ENCODE measurements around the gene CHPT1.

The CHPT1 gene

GRCh38 chr12:101694986-101695385 lies 2.5 kb upstream of the CHPT1 start:
- TF ChIP-seq EZH2 (IDR thresholded peaks at IDR 0.05; ENCODE audit: borderline replicate concordance, low read depth, low read length, severe bottlenecking) (no peak), CTCF (IDR thresholded peaks at IDR 0.05; ENCODE audit: borderline replicate concordance, extremely low read depth, low read length, poor library complexity, severe bottlenecking) (no peak)
- H3K4me2 ChIP-seq (ENCODE audit: insufficient read depth, low read length): no peak overlapping the region
- H4K20me1 ChIP-seq (ENCODE audit: insufficient read depth, low read length): no peaks in the 10 kb centered on the region
- DNase-seq: no peak
- H2AFZ ChIP-seq (ENCODE audit: low read depth, low read length): no peak overlapping the region
- H3K36me3 ChIP-seq (ENCODE audit: insufficient read depth, low read length): no peaks in the 10 kb centered on the region; the same call in 1 of the 2 replicates
- H3K27me3 ChIP-seq (ENCODE audit: insufficient read depth, low read length, poor library complexity): peaks cover 3% of the 10 kb centered on the region
- ATAC-seq (ENCODE audit: insufficient read depth, low read depth): no peak
- peaks cover 7% of the 10 kb centered on the region for H3K79me2 ChIP-seq (ENCODE audit: insufficient read depth, low read length)
- no peaks in the 10 kb centered on the region for H3K9me3 ChIP-seq (ENCODE audit: insufficient read depth, low read length, severe bottlenecking)
- H3K4me1 ChIP-seq (ENCODE audit: insufficient read depth, low read length): peaks cover 27% of the 10 kb centered on the region
- no peak overlapping the region for H3K9ac ChIP-seq (ENCODE audit: low read depth, low read length)
- H3K4me3 ChIP-seq (ENCODE audit: low read depth in 1 of 2, low read length in 2 of 2): no peak overlapping the region
- H3K27ac ChIP-seq (ENCODE audit: low read length): no peak overlapping the region

GRCh38 chr12:101695706-101696105 lies 1.7 kb upstream of the CHPT1 start:
- DNase-seq: no peak
- Histone ChIP-seq H3K9ac (ENCODE audit: low read depth, low read length) (no peak overlapping the region), H3K4me2 (ENCODE audit: insufficient read depth, low read length) (no peak overlapping the region), H3K79me2 (ENCODE audit: insufficient read depth, low read length) (peaks cover 7% of the 10 kb centered on the region), H3K27me3 (ENCODE audit: insufficient read depth, low read length, poor library complexity) (peaks cover 3% of the 10 kb centered on the region), H3K9me3 (ENCODE audit: insufficient read depth, low read length, severe bottlenecking) (no peaks in the 10 kb centered on the region), H4K20me1 (ENCODE audit: insufficient read depth, low read length) (no peaks in the 10 kb centered on the region), H3K27ac (ENCODE audit: low read length) (no peak overlapping the region), H3K4me1 (ENCODE audit: insufficient read depth, low read length) (peaks cover 32% of the 10 kb centered on the region), H2AFZ (ENCODE audit: low read depth, low read length) (no peak overlapping the region), H3K4me3 (ENCODE audit: low read depth in 1 of 2, low read length in 2 of 2) (no peak overlapping the region), H3K36me3 (ENCODE audit: insufficient read depth, low read length) (no peaks in the 10 kb centered on the region; the same call in 1 of the 2 replicates)
- ATAC-seq (ENCODE audit: insufficient read depth, low read depth): no peak
- no peak for TF ChIP-seq CTCF (IDR thresholded peaks at IDR 0.05; ENCODE audit: borderline replicate concordance, extremely low read depth, low read length, poor library complexity, severe bottlenecking)
- TF ChIP-seq EZH2 (IDR thresholded peaks at IDR 0.05; ENCODE audit: borderline replicate concordance, low read depth, low read length, severe bottlenecking): no peak

DNA sequence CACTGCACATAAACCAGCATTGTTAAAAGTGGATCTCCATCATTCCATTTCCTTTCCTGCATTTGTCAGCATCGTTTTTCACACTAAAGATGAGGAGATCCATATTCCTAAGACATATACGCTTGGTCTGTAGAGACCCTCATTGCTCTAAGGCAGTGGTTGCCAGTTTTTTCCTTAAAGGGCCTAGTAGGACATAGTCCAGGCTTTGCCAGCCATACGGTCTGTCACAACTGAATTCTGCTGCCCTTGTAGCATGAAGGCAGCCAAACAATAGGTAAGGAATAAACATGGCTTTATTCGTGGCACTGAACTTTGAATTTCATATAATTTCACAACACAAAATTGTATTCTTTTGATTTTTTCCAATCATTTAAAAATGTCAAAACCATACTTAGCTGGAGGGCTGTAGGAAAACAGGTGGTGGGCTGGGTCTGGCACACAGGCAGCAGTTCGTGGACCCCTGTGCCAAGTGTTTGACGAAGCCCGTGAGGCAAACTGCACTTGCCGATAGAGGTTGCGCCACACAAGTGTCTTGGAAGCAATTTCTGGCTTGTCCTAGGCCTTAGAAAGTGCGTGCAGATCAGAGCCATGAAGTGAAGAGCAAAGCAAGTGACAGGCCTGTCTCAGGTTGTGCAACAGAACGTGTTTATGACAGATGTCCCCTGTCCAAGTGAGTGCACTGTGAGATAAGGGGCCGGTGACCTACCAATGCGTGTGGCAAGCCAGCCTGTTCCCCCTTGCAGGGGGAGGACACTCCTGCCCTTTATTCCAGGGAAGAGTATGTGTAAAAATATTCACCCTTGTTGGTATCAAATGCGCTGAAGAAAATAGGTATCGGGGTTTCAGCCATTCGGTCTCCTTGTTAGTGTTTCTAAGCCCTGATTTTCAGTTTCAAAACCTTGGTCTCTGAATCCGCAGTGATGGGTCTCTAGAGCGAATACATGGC lies 916 bp upstream of the CHPT1 start:
- H3K27ac ChIP-seq (ENCODE audit: low read length): 0 out of 2 replicates have a peak overlapping the region, but pooled peaks have one; percentile 55
- H3K4me3 ChIP-seq (ENCODE audit: low read depth in 1 of 2, low read length in 2 of 2): peak overlapping the region; percentile 64 to 99; a peak in 3 of 4 replicates
- DNase-seq (no peak), ATAC-seq (ENCODE audit: insufficient read depth, low read depth) (no peak; the same call in 2 of the 3 replicates)
- TF ChIP-seq CTCF (IDR thresholded peaks at IDR 0.05; ENCODE audit: borderline replicate concordance, extremely low read depth, low read length, poor library complexity, severe bottlenecking): no peak
- no peak for TF ChIP-seq EZH2 (IDR thresholded peaks at IDR 0.05; ENCODE audit: borderline replicate concordance, low read depth, low read length, severe bottlenecking)
- peaks cover 32% of the 10 kb centered on the region for H3K4me1 ChIP-seq (ENCODE audit: insufficient read depth, low read length)
- peaks cover 3% of the 10 kb centered on the region for H3K27me3 ChIP-seq (ENCODE audit: insufficient read depth, low read length, poor library complexity)
- peak overlapping the region; percentile 91 for H2AFZ ChIP-seq (ENCODE audit: low read depth, low read length)
- peak overlapping the region; percentile 91 for H3K9ac ChIP-seq (ENCODE audit: low read depth, low read length)
- peaks cover 7% of the 10 kb centered on the region for H3K79me2 ChIP-seq (ENCODE audit: insufficient read depth, low read length)
- no peaks in the 10 kb centered on the region for H3K9me3 ChIP-seq (ENCODE audit: insufficient read depth, low read length, severe bottlenecking)
- peak overlapping the region; percentile 97 for H3K4me2 ChIP-seq (ENCODE audit: insufficient read depth, low read length)
- no peaks in the 10 kb centered on the region for H4K20me1 ChIP-seq (ENCODE audit: insufficient read depth, low read length)
- no peaks in the 10 kb centered on the region; the same call in 1 of the 2 replicates for H3K36me3 ChIP-seq (ENCODE audit: insufficient read depth, low read length)

Data from DND-41 (cell line).